NCI-H2081 treated with DMSO at 0.1 percent for 48 hours (cell line): ENCODE measurements around the gene ARGLU1.
"Not testable (repeated sequence)": the region's sequence is repeated elsewhere in the genome, so short reads cannot be mapped to it uniquely, and the experiment has no call there.

ENCODE experiments used
- DNase-seq: peaks from one replicate; lab custom pipeline; 2025; lab: John Stamatoyannopoulos, UW

Gene ARGLU1

GRCh38 chr13:106567474-106568298 lies at the start of gene ARGLU1:
Gene ARGLU1, minus strand, starts transcription at chr13:106568137. Its CDS starts 218 bp downstream, at chr13:106567919.
- DNase-seq: peak; percentile 81

GRCh38 chr13:106617561-106617960 lies 49.6 kb upstream of the ARGLU1 start:
- no peak for DNase-seq

- no peak for DNase-seq
These were observed 48.8 kb upstream of the ARGLU1 start for GRCh38 chr13:106616729-106617128.

- no peak for DNase-seq
These were observed 46.9 kb upstream of the ARGLU1 start for GRCh38 chr13:106614874-106615273.

GRCh38 chr13:106612688-106613087 lies 44.8 kb upstream of the ARGLU1 start:
- DNase-seq: no peak

GRCh38 chr13:106610486-106610885 lies 42.5 kb upstream of the ARGLU1 start:
- no peak for DNase-seq

GRCh38 chr13:106609116-106609515 lies 41.2 kb upstream of the ARGLU1 start:
- DNase-seq: no peak

GRCh38 chr13:106603546-106603945 lies 35.6 kb upstream of the ARGLU1 start:
- DNase-seq: no peak

GRCh38 chr13:106602178-106602577 lies 34.2 kb upstream of the ARGLU1 start:
- DNase-seq: peak; percentile 29

GRCh38 chr13:106601489-106601888 lies 33.6 kb upstream of the ARGLU1 start:
- no peak for DNase-seq

GRCh38 chr13:106600798-106601135 lies 32.8 kb upstream of the ARGLU1 start:
- not testable (repeated sequence) for DNase-seq

GRCh38 chr13:106599875-106600797 lies 32.2 kb upstream of the ARGLU1 start:
- DNase-seq: no peak

- DNase-seq: no peak
These were observed 29.9 kb upstream of the ARGLU1 start for GRCh38 chr13:106597749-106598395.

GRCh38 chr13:106597186-106597585 lies 29.2 kb upstream of the ARGLU1 start:
- DNase-seq: no peak

GRCh38 chr13:106596275-106596937 lies 28.5 kb upstream of the ARGLU1 start:
- DNase-seq: no peak

- DNase-seq: no peak
These were observed 27.7 kb upstream of the ARGLU1 start for GRCh38 chr13:106595625-106596024.

- no peak for DNase-seq
These were observed 27.0 kb upstream of the ARGLU1 start for GRCh38 chr13:106594980-106595379.

GRCh38 chr13:106593132-106593531 lies 25.2 kb upstream of the ARGLU1 start:
- no peak for DNase-seq

- DNase-seq: no peak
These were observed 23.4 kb upstream of the ARGLU1 start for GRCh38 chr13:106591299-106591698.

- no peak for DNase-seq
These were observed 21.8 kb upstream of the ARGLU1 start for GRCh38 chr13:106589716-106590115.

GRCh38 chr13:106588367-106588766 lies 20.4 kb upstream of the ARGLU1 start:
- no peak for DNase-seq

GRCh38 chr13:106587787-106588186 lies 19.9 kb upstream of the ARGLU1 start:
- no peak for DNase-seq
